SK-N-SH (cell line): Measurements from ENCODE around the gene CYYR1. TPM values are rescaled to one million over a fixed set of nuclear protein-coding genes. Genes with fewer than 3 reads are reported as not detected.

Source experiments
- CTCF ChIA-PET: fragments of 300-600, 350-600 bp; formaldehyde crosslinking; extraction: SDS; loops from one replicate; lab custom pipeline; 2021; lab: Yijun Ruan, JAX
- POLR2A ChIA-PET: fragments of 350-600 bp; sonication (Branson Sonifier 250); formaldehyde crosslinking; extraction: SDS; loops from one replicate; lab custom pipeline; 2020; ENCODE audit warnings: antibody characterized with exemption, inconsistent platforms; lab: Yijun Ruan, JAX
- DNase-seq: peaks from one replicate; pipeline ENCODE4 v3.0.0; 2012
- H2AFZ ChIP-seq: fragments of 200-600 bp; sonication (generic); 2 replicates; pipeline ENCODE4 v1.8.1; 2016; ENCODE audit warnings: antibody characterized with exemption, mild to moderate bottlenecking, low read depth
- H3F3A ChIP-seq: fragments of 200-600 bp; sonication (generic); replicated peaks from 2 replicates; pipeline ENCODE3; 2016; ENCODE audit warnings: antibody characterized with exemption, mild to moderate bottlenecking; ENCODE audit not compliant: insufficient read depth
- H3K27ac ChIP-seq, 2 experiments: fragments of 200-500 bp in 1 of 2; fragments of 200-600 bp in 1 of 2; sonication (Bioruptor generic) in 1 of 2; sonication (generic), shearing (Covaris generic) in 1 of 2; 2 replicates each; pipeline versions ENCODE4 v1.5.1 to v1.6.1; 2014 to 2016; ENCODE audit warnings: low read depth in 2 of 2, inconsistent platforms in 1 of 2, low read length in 1 of 2, mild to moderate bottlenecking in 1 of 2, mixed read lengths in 1 of 2
- H3K27me3 ChIP-seq: fragments of 200-600 bp; sonication (generic), shearing (Covaris generic); 2 replicates; pipeline ENCODE4 v1.6.1; 2016; ENCODE audit warnings: mixed run types; ENCODE audit not compliant: insufficient read depth
- H3K36me3 ChIP-seq, 2 experiments: fragments of 200-500 bp in 1 of 2; fragments of 200-600 bp in 1 of 2; sonication (Bioruptor generic) in 1 of 2; sonication (generic) in 1 of 2; replicated peaks in 1 of 2; 2 replicates each; pipeline versions ENCODE3 to v1.5.1; 2014 to 2016; ENCODE audit warnings: low read length in 1 of 2, mild to moderate bottlenecking in 1 of 2; ENCODE audit not compliant: insufficient read depth in 2 of 2, control insufficient read depth in 1 of 2
- H3K4me1 ChIP-seq, 2 experiments: fragments of 200-500 bp in 1 of 2; fragments of 200-600 bp in 1 of 2; sonication (Bioruptor generic) in 1 of 2; sonication (generic), shearing (Covaris generic) in 1 of 2; 2 replicates each; pipeline versions ENCODE4 v1.5.1 to v1.6.1; 2014 to 2016; ENCODE audit warnings: low read depth in 1 of 2, low read length in 1 of 2, mixed run types in 1 of 2; ENCODE audit not compliant: insufficient read depth in 2 of 2, control insufficient read depth in 1 of 2
- H3K4me2 ChIP-seq: fragments of 200-600 bp; sonication (generic), shearing (Covaris generic); 2 replicates; pipeline ENCODE4 v1.6.1; 2017; ENCODE audit warnings: mixed run types
- H3K4me3 ChIP-seq, 2 experiments: fragments of 200-500 bp in 1 of 2; fragments of 200-600 bp in 1 of 2; sonication (Bioruptor generic) in 1 of 2; sonication (generic), shearing (Covaris generic) in 1 of 2; 2 replicates each; pipeline versions ENCODE4 v1.5.1 to v1.8.1; 2014 to 2016; ENCODE audit warnings: low read depth in 2 of 2, inconsistent platforms in 1 of 2, low read length in 1 of 2, mild to moderate bottlenecking in 1 of 2, mixed read lengths in 1 of 2, moderate library complexity in 1 of 2
- H3K79me2 ChIP-seq: fragments of 200-600 bp; sonication (generic); 2 replicates; pipeline ENCODE4 v1.8.1; 2017; ENCODE audit warnings: mild to moderate bottlenecking; ENCODE audit not compliant: insufficient read depth
- H3K9ac ChIP-seq: fragments of 200-600 bp; sonication (generic); 2 replicates; pipeline ENCODE4 v1.6.1; 2017; ENCODE audit warnings: mixed run types
- H3K9me2 ChIP-seq: fragments of 200-600 bp; sonication (generic); 2 replicates; pipeline ENCODE4 v1.6.1; 2017; ENCODE audit warnings: mixed run types
- H3K9me3 ChIP-seq: fragments of 200-600 bp; sonication (generic); 2 replicates; pipeline ENCODE4 v1.6.1; 2017; ENCODE audit warnings: mixed run types, mild to moderate bottlenecking, moderate library complexity
- H4K20me1 ChIP-seq: fragments of 200-600 bp; sonication (generic); 2 replicates; pipeline ENCODE4 v1.6.1; 2017; ENCODE audit warnings: mild to moderate bottlenecking, mixed run types; ENCODE audit not compliant: insufficient read depth
- CHD2 ChIP-seq: fragments of 150-350 bp; IDR thresholded peaks from 2 replicates; pipeline ENCODE4 v1.6.1; 2018; ENCODE audit warnings: low read length; ENCODE audit not compliant: partially characterized antibody
- ELF1 ChIP-seq: IDR thresholded peaks from 2 replicates; pipeline ENCODE4 v1.4.0; 2012
- EP300 ChIP-seq, 2 experiments: IDR thresholded peaks; 2 replicates each; pipeline versions ENCODE4 v1.4.0 to v1.6.1; 2012; ENCODE audit warnings: borderline replicate concordance in 1 of 2, low read depth in 1 of 2, low read length in 1 of 2
- GABPA ChIP-seq: IDR thresholded peaks from 2 replicates; pipeline ENCODE4 v1.4.0; 2012; ENCODE audit warnings: low read depth, mild to moderate bottlenecking
- GATA2 ChIP-seq: sonication (generic); formaldehyde crosslinking; IDR thresholded peaks from 2 replicates; pipeline ENCODE4 v1.5.0; 2020; ENCODE audit warnings: mild to moderate bottlenecking, missing genetic modification reagents
- JUND ChIP-seq: IDR thresholded peaks from 2 replicates; pipeline ENCODE4 v1.4.0; 2012
- MAX ChIP-seq: IDR thresholded peaks from 2 replicates; pipeline ENCODE4 v1.4.0; 2012; ENCODE audit warnings: low read depth
- MEF2A ChIP-seq: IDR thresholded peaks from 2 replicates; pipeline ENCODE4 v1.4.0; 2012; ENCODE audit warnings: low read depth, borderline replicate concordance
- RAD21 ChIP-seq: IDR thresholded peaks from 2 replicates; pipeline ENCODE4 v1.6.1; 2012; ENCODE audit warnings: mild to moderate bottlenecking, low read length
- RCOR1 ChIP-seq: fragments of 150-350 bp; IDR thresholded peaks from 2 replicates; pipeline ENCODE4 v1.6.1; 2017; ENCODE audit warnings: antibody characterized with exemption, low read length
- REST ChIP-seq: IDR thresholded peaks from 2 replicates; pipeline ENCODE4 v1.6.1; 2012; ENCODE audit warnings: mild to moderate bottlenecking, low read depth, low read length, moderate library complexity
- RFX5 ChIP-seq: IDR thresholded peaks from 2 replicates; pipeline ENCODE4 v1.6.1; 2012; ENCODE audit warnings: mild to moderate bottlenecking, improper control_type of control experiment, low read length
- TAF1 ChIP-seq: IDR thresholded peaks from 2 replicates; pipeline ENCODE4 v1.6.1; 2012; ENCODE audit warnings: low read depth, mild to moderate bottlenecking, low read length, moderate library complexity, borderline replicate concordance
- TCF12 ChIP-seq: IDR thresholded peaks from 2 replicates; pipeline ENCODE4 v1.4.0; 2012
- TEAD4 ChIP-seq: IDR thresholded peaks from 2 replicates; pipeline ENCODE4 v1.4.0; 2012; ENCODE audit warnings: mild to moderate bottlenecking, borderline replicate concordance; ENCODE audit not compliant: insufficient read depth
- WGBS: methylation state at CpG from one replicate; pipeline ENCODE4 v1.1.6; 2017; ENCODE audit warnings: low lambda C conversion rate; 5-methylcytosine and 5-hydroxymethylcytosine counted together
- polyA plus RNA-seq, 3 experiments: library from polyadenylated mRNA; depleted of rRNA; stranded (reverse); fragments of >200 nt; gene quantifications; 2 replicates each; pipeline ENCODE4 v1.2.3, GENCODE V29; 2012

Gene CYYR1
- polyA plus RNA-seq, 1 of the 3 experiments (the other 2 are of a cell fraction) = not detected

GRCh38 chr21:26593800-26594199 lies 20.7 kb upstream of the CYYR1 start:
- H3K9me3 ChIP-seq = no peaks in the 10 kb centered on the region
- peak; percentile 19 for DNase-seq
- no peak overlapping the region for H3K9ac ChIP-seq
- no peaks in the 10 kb centered on the region for H3F3A ChIP-seq
- no peak for TF ChIP-seq TAF1
- TF ChIP-seq MEF2A = no peak
- TF ChIP-seq ELF1 = no peak
- peak; percentile 8 for TF ChIP-seq CHD2
- peak; percentile 50; the same call in 1 of the 2 replicates for TF ChIP-seq GATA2 (CRISPR knock-in tag)
- peak in 1 of 2 experiments; percentile 77; a peak in 2 of 4 replicates for TF ChIP-seq EP300 (IDR thresholded peaks at IDR 0.05; ENCODE audit: borderline replicate concordance in 1 of 2, low read depth in 1 of 2, low read length in 1 of 2)
- TF ChIP-seq RCOR1 = peak; percentile 77; the same call in 1 of the 2 replicates
- TF ChIP-seq RAD21 = no peak
- TF ChIP-seq TCF12 = 0 out of 2 replicates have a peak, but pooled peaks have one; percentile 5
- CTCF ChIA-PET = no interaction called here
- no peak overlapping the region for H2AFZ ChIP-seq
- no peak overlapping the region for H3K4me3 ChIP-seq
- H3K4me2 ChIP-seq = no peak overlapping the region
- no peaks in the 10 kb centered on the region for H3K79me2 ChIP-seq
- no peaks in the 10 kb centered on the region for H3K9me2 ChIP-seq
- H3K27me3 ChIP-seq = no peaks in the 10 kb centered on the region
- POLR2A ChIA-PET = no interaction called here
- 0% methylated on average over 1 of the region's 1 CpG for WGBS
- H3K4me1 ChIP-seq = no peaks in the 10 kb centered on the region; a peak in 2 of 4 replicates
- H3K36me3 ChIP-seq = no peaks in the 10 kb centered on the region
- no peaks in the 10 kb centered on the region for H4K20me1 ChIP-seq
- H3K27ac ChIP-seq = peak overlapping the region in 1 of 2 experiments; percentile 40; a peak in 1 of 4 replicates

- H3K4me3 ChIP-seq = no peak overlapping the region
- no peaks in the 10 kb centered on the region for H4K20me1 ChIP-seq
- no peaks in the 10 kb centered on the region for H3K27me3 ChIP-seq
- peaks cover 0 to 7% of the 10 kb centered on the region in 2 experiments; a peak in 2 of 4 replicates for H3K4me1 ChIP-seq
- H2AFZ ChIP-seq = no peak overlapping the region
- ChIA-PET POLR2A (no interaction called here), CTCF (no interaction called here)
- H3F3A ChIP-seq = no peaks in the 10 kb centered on the region
- H3K9me3 ChIP-seq = no peaks in the 10 kb centered on the region
- H3K36me3 ChIP-seq = no peaks in the 10 kb centered on the region
- H3K79me2 ChIP-seq = no peaks in the 10 kb centered on the region
- no peak for DNase-seq
- H3K4me2 ChIP-seq = no peak overlapping the region
- no peaks in the 10 kb centered on the region for H3K9me2 ChIP-seq
- WGBS = 55% methylated on average over 5 of the region's 5 CpGs
- no peak overlapping the region for H3K9ac ChIP-seq
- no peak overlapping the region for H3K27ac ChIP-seq
- no peak for TF ChIP-seq CHD2
- TF ChIP-seq MEF2A = no peak
- no peak for TF ChIP-seq JUND
- TF ChIP-seq GABPA = no peak
- no peak for TF ChIP-seq EP300 (IDR thresholded peaks at IDR 0.05; ENCODE audit: borderline replicate concordance in 1 of 2, low read depth in 1 of 2, low read length in 1 of 2)
- no peak for TF ChIP-seq MAX
- TF ChIP-seq REST = no peak
- TF ChIP-seq TEAD4 = no peak
- no peak for TF ChIP-seq RFX5
Measured at GRCh38 chr21:26591543-26591942, 18.5 kb upstream of the CYYR1 start.
